ENCODE results near the gene CDC42SE1. TPM values are rescaled to one million over a fixed set of nuclear protein-coding genes. Genes with fewer than 3 reads are reported as not detected.

CDC42SE1 gene
- total RNA-seq, 1 experiment from 2014 or later = 81.2 TPM

DNA sequence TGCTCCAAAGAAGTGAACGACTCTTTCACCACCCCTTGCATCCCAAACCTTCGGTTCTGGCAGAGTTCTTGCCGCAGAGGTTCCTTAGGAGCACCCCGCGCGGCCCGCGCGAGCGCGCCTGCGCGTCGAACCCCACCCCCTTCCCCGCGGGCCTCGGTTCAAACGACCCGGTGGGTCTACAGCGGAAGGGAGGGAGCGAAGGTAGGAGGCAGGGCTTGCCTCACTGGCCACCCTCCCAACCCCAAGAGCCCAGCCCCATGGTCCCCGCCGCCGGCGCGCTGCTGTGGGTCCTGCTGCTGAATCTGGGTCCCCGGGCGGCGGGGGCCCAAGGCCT is 11.9 kb downstream of the CDC42SE1 start, which contains the start of gene C1orf56:
C1orf56 (plus strand) TSS at position 161 of the 334 bp plus-strand sequence; CDS start at position 258, 97 bp downstream.
- H3K27me3 ChIP-seq (ENCODE audit: control insufficient read depth, insufficient read depth, low read length) = no peaks in the 10 kb centered on the region
- BruUV-seq (replicated peaks) = no TSS peak
- POLR2A ChIA-PET = interaction anchor here (0.6 to 1.2 kb wide), 2 partner anchors 14 to 24 kb away, joined by 3 to 9 read pairs; no protein-coding TSS in a partner anchor
- peak within 1 kb of the TSS; percentile 66 to 88 for H3K4me3 ChIP-seq (ENCODE audit: low read depth in 2 of 2, low read length in 2 of 2)
- CTCF ChIA-PET = interaction anchor here (0.9 to 1.5 kb wide), 2 partner anchors 13 to 23 kb away, joined by 4 to 5 read pairs; partner anchors contain the start of gene MLLT11
- peaks cover 5% of the 10 kb centered on the region; the same call in 1 of the 2 replicates for H3K36me3 ChIP-seq (ENCODE audit: control insufficient read depth, insufficient read depth, low read length)
- no peaks in the 10 kb centered on the region for H3K9me3 ChIP-seq (ENCODE audit: control insufficient read depth, insufficient read depth, low read depth, low read length)
- in situ Hi-C loops (cut with HindIII; ENCODE audit: low pct_unique_long_range_greater_than_20kb, low sequenced_read_pairs) (no loop called here), intact Hi-C loops (cut with micrococcal nuclease; ENCODE audit: unreplicated experiment) (no loop called here)
- ATAC-seq = peak; percentile 86
- no peak for DNase-seq (ENCODE audit: low read depth, low spot score)
- H3K27ac ChIP-seq (ENCODE audit: low read length) = peak within 1 kb of the TSS; percentile 86
- TF ChIP-seq POLR2AphosphoS5 (IDR thresholded peaks at IDR 0.05; ENCODE audit: low read depth, low read length) (peak; percentile 80), TCF7L2 (IDR thresholded peaks at IDR 0.05; ENCODE audit: low read depth, low read length) (peak; percentile 87)
- TF ChIP-seq, protein P1, sequence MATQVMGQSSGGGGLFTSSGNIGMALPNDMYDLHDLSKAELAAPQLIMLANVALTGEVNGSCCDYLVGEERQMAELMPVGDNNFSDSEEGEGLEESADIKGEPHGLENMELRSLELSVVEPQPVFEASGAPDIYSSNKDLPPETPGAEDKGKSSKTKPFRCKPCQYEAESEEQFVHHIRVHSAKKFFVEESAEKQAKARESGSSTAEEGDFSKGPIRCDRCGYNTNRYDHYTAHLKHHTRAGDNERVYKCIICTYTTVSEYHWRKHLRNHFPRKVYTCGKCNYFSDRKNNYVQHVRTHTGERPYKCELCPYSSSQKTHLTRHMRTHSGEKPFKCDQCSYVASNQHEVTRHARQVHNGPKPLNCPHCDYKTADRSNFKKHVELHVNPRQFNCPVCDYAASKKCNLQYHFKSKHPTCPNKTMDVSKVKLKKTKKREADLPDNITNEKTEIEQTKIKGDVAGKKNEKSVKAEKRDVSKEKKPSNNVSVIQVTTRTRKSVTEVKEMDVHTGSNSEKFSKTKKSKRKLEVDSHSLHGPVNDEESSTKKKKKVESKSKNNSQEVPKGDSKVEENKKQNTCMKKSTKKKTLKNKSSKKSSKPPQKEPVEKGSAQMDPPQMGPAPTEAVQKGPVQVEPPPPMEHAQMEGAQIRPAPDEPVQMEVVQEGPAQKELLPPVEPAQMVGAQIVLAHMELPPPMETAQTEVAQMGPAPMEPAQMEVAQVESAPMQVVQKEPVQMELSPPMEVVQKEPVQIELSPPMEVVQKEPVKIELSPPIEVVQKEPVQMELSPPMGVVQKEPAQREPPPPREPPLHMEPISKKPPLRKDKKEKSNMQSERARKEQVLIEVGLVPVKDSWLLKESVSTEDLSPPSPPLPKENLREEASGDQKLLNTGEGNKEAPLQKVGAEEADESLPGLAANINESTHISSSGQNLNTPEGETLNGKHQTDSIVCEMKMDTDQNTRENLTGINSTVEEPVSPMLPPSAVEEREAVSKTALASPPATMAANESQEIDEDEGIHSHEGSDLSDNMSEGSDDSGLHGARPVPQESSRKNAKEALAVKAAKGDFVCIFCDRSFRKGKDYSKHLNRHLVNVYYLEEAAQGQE (IDR thresholded peaks at IDR 0.05; ENCODE audit: insufficient read depth in 1 of 2, low read depth in 2 of 2, low read length in 1 of 2) = no peak
- H3K4me1 ChIP-seq (ENCODE audit: control insufficient read depth, insufficient read depth, low read length) = peaks cover 3% of the 10 kb centered on the region; the same call in 1 of the 2 replicates

DNA sequence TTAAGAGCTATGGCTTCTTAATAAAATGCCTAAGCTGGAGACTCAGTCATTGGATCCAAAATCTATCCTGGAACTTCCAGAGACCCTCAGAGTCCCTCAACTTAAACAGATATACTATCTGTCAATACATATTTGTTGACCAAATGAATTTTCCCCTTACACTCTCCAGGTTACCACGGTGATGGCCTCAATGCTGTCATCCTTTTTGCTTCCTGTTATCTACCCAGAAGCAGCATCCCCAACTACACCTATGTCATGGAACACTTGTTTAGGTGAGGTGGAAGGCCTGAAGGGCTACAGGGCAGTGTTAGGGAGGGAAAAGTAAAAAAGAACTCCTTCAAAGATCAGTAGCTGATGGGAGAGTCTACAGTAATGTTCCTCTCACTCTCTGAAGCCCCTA is 16.3 kb downstream of the CDC42SE1 start:
- ATAC-seq (no peak), DNase-seq (ENCODE audit: low read depth, low spot score) (no peak)
- CTCF ChIA-PET = interaction anchor here (0.7 kb wide), 1 partner anchor 37 kb away, joined by 3 read pairs; the partner anchor contains the start of gene MINDY1
- Histone ChIP-seq H3K27me3 (ENCODE audit: control insufficient read depth, insufficient read depth, low read length) (no peaks in the 10 kb centered on the region), H3K4me1 (ENCODE audit: control insufficient read depth, insufficient read depth, low read length) (0 out of 2 replicates have a peak, but pooled peaks cover 3% of the 10 kb centered on the region), H3K36me3 (ENCODE audit: control insufficient read depth, insufficient read depth, low read length) (no peaks in the 10 kb centered on the region), H3K27ac (ENCODE audit: low read length) (no peak overlapping the region), H3K4me3 (ENCODE audit: low read depth in 2 of 2, low read length in 2 of 2) (no peak overlapping the region), H3K9me3 (ENCODE audit: control insufficient read depth, insufficient read depth, low read depth, low read length) (no peaks in the 10 kb centered on the region)
- BruUV-seq (replicated peaks) = no TSS peak
- in situ Hi-C loops (cut with HindIII; ENCODE audit: low pct_unique_long_range_greater_than_20kb, low sequenced_read_pairs) (no loop called here), intact Hi-C loops (cut with micrococcal nuclease; ENCODE audit: unreplicated experiment) (no loop called here)
- TF ChIP-seq SIN3A (IDR thresholded peaks at IDR 0.05; ENCODE audit: borderline replicate concordance, insufficient read depth, low read depth, low read length) (no peak), TCF7L2 (IDR thresholded peaks at IDR 0.05; ENCODE audit: low read depth, low read length) (no peak), POLR2AphosphoS5 (IDR thresholded peaks at IDR 0.05; ENCODE audit: low read depth, low read length) (no peak), CTCF (IDR thresholded peaks at IDR 0.05) (no peak)
- TF ChIP-seq, protein P1 (IDR thresholded peaks at IDR 0.05; ENCODE audit: insufficient read depth in 1 of 2, low read depth in 2 of 2, low read length in 1 of 2) = no peak
- POLR2A ChIA-PET = no interaction called here

All from Panc1 (cell line).